Suprapubic skin (tissue), 4 donors: ENCODE measurements around the gene ARPP19. TPM values are rescaled to one million over a fixed set of nuclear protein-coding genes. Genes with fewer than 3 reads are reported as not detected.

Source experiments
- DNase-seq, 2 donors: peaks; one replicate each; pipeline ENCODE4 v3.0.0-alpha.2; 2019; ENCODE audit warnings: low spot score in 2 of 2
- H3K27ac ChIP-seq: fragments of 200-600 bp; sonication (generic); one replicate; pipeline ENCODE4 v1.5.1; 2019
- H3K27me3 ChIP-seq: fragments of 200-600 bp; sonication (generic); one replicate; pipeline ENCODE4 v1.5.1; 2019
- H3K36me3 ChIP-seq: fragments of 200-600 bp; sonication (generic); one replicate; pipeline ENCODE4 v1.5.1; 2019
- H3K4me1 ChIP-seq: fragments of 200-600 bp; sonication (generic); one replicate; pipeline ENCODE4 v1.5.1; 2019
- H3K4me3 ChIP-seq: fragments of 200-600 bp; sonication (generic); one replicate; pipeline ENCODE4 v1.5.1; 2019; ENCODE audit warnings: mild to moderate bottlenecking
- H3K9me3 ChIP-seq: fragments of 200-600 bp; sonication (generic); one replicate; pipeline ENCODE4 v1.5.1; 2019
- EP300 ChIP-seq: sonication (generic); formaldehyde crosslinking; IDR thresholded peaks from one replicate; pipeline ENCODE4 v1.6.1; 2017; ENCODE audit warnings: antibody characterized with exemption
- POLR2A ChIP-seq, 2 donors: fragments of 450-650 bp; IDR thresholded peaks; one replicate each; pipeline ENCODE4 v1.6.1; 2017; ENCODE audit warnings: antibody characterized with exemption in 2 of 2, mild to moderate bottlenecking in 2 of 2, moderate library complexity in 2 of 2
- POLR2AphosphoS5 ChIP-seq, 3 donors: sonication (generic); formaldehyde crosslinking; IDR thresholded peaks; one replicate each; pipeline ENCODE4 v1.6.1; 2017; ENCODE audit warnings: antibody characterized with exemption in 3 of 3
- WGBS: methylation state at CpG from one replicate; pipeline ENCODE4 v1.1.5; 2018; 5-methylcytosine and 5-hydroxymethylcytosine counted together
- total RNA-seq, 4 donors: library from RNA; depleted of rRNA; stranded (reverse); fragments of >200 nt; gene quantifications; one replicate each; pipeline ENCODE4 v1.1.0, GENCODE V29; 2016
- TF ChIP-seq, protein P1 (sequence below), 2 donors: fragments of 200-600 bp in 1 of 2; fragments of 450-650 bp in 1 of 2; sonication (generic) in 1 of 2; IDR thresholded peaks; one replicate each; pipeline ENCODE4 v1.5.1; 2016 to 2019; ENCODE audit warnings: antibody characterized with exemption in 2 of 2, mild to moderate bottlenecking in 1 of 2, moderate library complexity in 1 of 2

Gene ARPP19
- total RNA-seq, 4 donors from 2014 or later: 69.5 to 96.5 (median 86.8) TPM

- TF ChIP-seq POLR2A (IDR thresholded peaks at IDR 0.05) (no peak), POLR2AphosphoS5 (IDR thresholded peaks at IDR 0.05) (no peak), EP300 (no peak)
- TF ChIP-seq, protein P1, sequence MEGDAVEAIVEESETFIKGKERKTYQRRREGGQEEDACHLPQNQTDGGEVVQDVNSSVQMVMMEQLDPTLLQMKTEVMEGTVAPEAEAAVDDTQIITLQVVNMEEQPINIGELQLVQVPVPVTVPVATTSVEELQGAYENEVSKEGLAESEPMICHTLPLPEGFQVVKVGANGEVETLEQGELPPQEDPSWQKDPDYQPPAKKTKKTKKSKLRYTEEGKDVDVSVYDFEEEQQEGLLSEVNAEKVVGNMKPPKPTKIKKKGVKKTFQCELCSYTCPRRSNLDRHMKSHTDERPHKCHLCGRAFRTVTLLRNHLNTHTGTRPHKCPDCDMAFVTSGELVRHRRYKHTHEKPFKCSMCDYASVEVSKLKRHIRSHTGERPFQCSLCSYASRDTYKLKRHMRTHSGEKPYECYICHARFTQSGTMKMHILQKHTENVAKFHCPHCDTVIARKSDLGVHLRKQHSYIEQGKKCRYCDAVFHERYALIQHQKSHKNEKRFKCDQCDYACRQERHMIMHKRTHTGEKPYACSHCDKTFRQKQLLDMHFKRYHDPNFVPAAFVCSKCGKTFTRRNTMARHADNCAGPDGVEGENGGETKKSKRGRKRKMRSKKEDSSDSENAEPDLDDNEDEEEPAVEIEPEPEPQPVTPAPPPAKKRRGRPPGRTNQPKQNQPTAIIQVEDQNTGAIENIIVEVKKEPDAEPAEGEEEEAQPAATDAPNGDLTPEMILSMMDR (IDR thresholded peaks at IDR 0.05): no peak
- DNase-seq: peak in 1 of 2 donors; percentile 78
- Histone ChIP-seq H3K9me3 (no peaks in the 10 kb centered on the region), H3K4me3 (no peak overlapping the region), H3K36me3 (no peaks in the 10 kb centered on the region), H3K27ac (peak overlapping the region; percentile 33), H3K27me3 (no peaks in the 10 kb centered on the region), H3K4me1 (peaks cover 30% of the 10 kb centered on the region)
- 47% methylated on average over 6 of the region's 6 CpGs for WGBS
Observed at GRCh38 chr15:52505151-52505550, 63.7 kb downstream of the ARPP19 start.

DNA sequence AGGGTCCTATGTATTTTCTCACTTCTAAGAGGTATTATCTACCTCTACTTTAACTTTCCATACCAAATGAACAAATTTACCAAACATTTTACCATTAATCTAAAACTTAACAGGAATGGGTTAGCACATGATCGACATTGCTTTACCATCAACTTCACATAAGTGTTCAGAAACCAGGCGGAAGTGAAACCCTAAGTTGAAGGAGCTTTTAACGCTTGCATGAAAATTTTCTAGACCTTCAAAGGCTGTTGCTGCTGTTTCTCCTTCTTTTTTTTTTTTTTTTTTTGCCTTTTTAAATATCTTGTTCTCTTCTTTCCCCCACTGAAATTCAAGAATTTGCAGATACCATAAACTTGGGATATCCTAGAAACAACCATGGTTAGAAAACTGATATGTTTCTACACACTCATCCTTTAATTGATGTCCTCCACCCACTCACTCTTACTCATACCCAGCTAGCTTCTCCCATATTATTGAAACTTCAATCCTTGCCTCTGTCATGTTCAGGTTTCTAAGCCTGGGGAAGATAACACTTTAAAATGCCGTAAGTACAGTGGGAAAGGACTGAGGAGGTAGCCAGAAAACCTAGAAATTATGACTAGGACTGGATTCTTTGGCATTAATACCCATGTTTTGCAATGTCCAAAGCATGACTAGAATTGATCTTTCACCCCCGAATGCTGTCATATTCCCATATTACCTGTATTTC is 64.9 kb downstream of the ARPP19 start:
- Histone ChIP-seq H3K9me3 (no peaks in the 10 kb centered on the region), H3K27ac (no peak overlapping the region), H3K4me1 (peaks cover 22% of the 10 kb centered on the region), H3K4me3 (no peak overlapping the region), H3K36me3 (no peaks in the 10 kb centered on the region), H3K27me3 (no peaks in the 10 kb centered on the region)
- WGBS: 82% methylated on average over 5 of the region's 5 CpGs
- no peak for TF ChIP-seq POLR2A (IDR thresholded peaks at IDR 0.05)
- TF ChIP-seq POLR2AphosphoS5 (IDR thresholded peaks at IDR 0.05): no peak
- no peak for DNase-seq

GRCh38 chr15:52502608-52503007 is 66.2 kb downstream of the ARPP19 start:
- no peaks in the 10 kb centered on the region for H3K9me3 ChIP-seq
- H3K4me1 ChIP-seq: peaks cover 20% of the 10 kb centered on the region
- H3K27me3 ChIP-seq: no peaks in the 10 kb centered on the region
- WGBS: 87% methylated on average over 1 of the region's 1 CpG
- no peak for TF ChIP-seq EP300
- no peak overlapping the region for H3K27ac ChIP-seq
- no peaks in the 10 kb centered on the region for H3K36me3 ChIP-seq
- DNase-seq: no peak
- no peak overlapping the region for H3K4me3 ChIP-seq

GRCh38 chr15:52499506-52499905 is 69.3 kb downstream of the ARPP19 start:
- H3K27ac ChIP-seq: no peak overlapping the region
- H3K27me3 ChIP-seq: no peaks in the 10 kb centered on the region
- TF ChIP-seq, protein P1 (IDR thresholded peaks at IDR 0.05): no peak
- TF ChIP-seq POLR2AphosphoS5 (IDR thresholded peaks at IDR 0.05) (no peak), POLR2A (IDR thresholded peaks at IDR 0.05) (no peak), EP300 (no peak)
- peaks cover 18% of the 10 kb centered on the region for H3K4me1 ChIP-seq
- 87% methylated on average over 3 of the region's 3 CpGs for WGBS
- DNase-seq: no peak
- no peaks in the 10 kb centered on the region for H3K36me3 ChIP-seq
- no peak overlapping the region for H3K4me3 ChIP-seq
- no peaks in the 10 kb centered on the region for H3K9me3 ChIP-seq

- no peak for DNase-seq
- H3K27me3 ChIP-seq: no peaks in the 10 kb centered on the region
- H3K9me3 ChIP-seq: no peaks in the 10 kb centered on the region
- H3K4me3 ChIP-seq: no peak overlapping the region
- H3K4me1 ChIP-seq: peaks cover 14% of the 10 kb centered on the region
- TF ChIP-seq POLR2AphosphoS5 (IDR thresholded peaks at IDR 0.05) (no peak), POLR2A (IDR thresholded peaks at IDR 0.05) (no peak), EP300 (no peak)
- TF ChIP-seq, protein P1 (IDR thresholded peaks at IDR 0.05): no peak
- no peak overlapping the region for H3K27ac ChIP-seq
- H3K36me3 ChIP-seq: no peaks in the 10 kb centered on the region
Observed at GRCh38 chr15:52498706-52499105, 70.1 kb downstream of the ARPP19 start.

Other genes starting within 250 kb of the ARPP19 start
- gene MYO5A, start 40.1 kb downstream of the ARPP19 start, total RNA-seq: 10 to 100 TPM; 37.4 to 73.7 (median 47.0) TPM
- gene ATOSA, start 110.4 kb upstream of the ARPP19 start, total RNA-seq: 100 to 1,000 TPM in 1 of 4 donors, 10 to 100 TPM in 3; 25.7 to 132 (median 57.9) TPM
- gene ONECUT1, start 221.3 kb upstream of the ARPP19 start, total RNA-seq: under 1 TPM in 1 of 4 donors, not detected in 3; 0.29 TPM